HG02884 (cell line): Measurements from ENCODE around the gene ZNF536.

Experiments
- ATAC-seq: cut with Tn5 transposase; IDR thresholded peaks from one replicate; pipeline ENCODE4 v1.9.1; 2021; ENCODE audit warnings: mild to moderate bottlenecking, moderate library complexity; ENCODE audit not compliant: unreplicated experiment

The ZNF536 gene

GRCh38 chr19:30371960-30372824 is at the start of gene ZNF536:
ZNF536 (plus strand) TSS chr19:30372384; CDS start chr19:30443563, 71,179 bp downstream.
- ATAC-seq = no peak

DNA sequence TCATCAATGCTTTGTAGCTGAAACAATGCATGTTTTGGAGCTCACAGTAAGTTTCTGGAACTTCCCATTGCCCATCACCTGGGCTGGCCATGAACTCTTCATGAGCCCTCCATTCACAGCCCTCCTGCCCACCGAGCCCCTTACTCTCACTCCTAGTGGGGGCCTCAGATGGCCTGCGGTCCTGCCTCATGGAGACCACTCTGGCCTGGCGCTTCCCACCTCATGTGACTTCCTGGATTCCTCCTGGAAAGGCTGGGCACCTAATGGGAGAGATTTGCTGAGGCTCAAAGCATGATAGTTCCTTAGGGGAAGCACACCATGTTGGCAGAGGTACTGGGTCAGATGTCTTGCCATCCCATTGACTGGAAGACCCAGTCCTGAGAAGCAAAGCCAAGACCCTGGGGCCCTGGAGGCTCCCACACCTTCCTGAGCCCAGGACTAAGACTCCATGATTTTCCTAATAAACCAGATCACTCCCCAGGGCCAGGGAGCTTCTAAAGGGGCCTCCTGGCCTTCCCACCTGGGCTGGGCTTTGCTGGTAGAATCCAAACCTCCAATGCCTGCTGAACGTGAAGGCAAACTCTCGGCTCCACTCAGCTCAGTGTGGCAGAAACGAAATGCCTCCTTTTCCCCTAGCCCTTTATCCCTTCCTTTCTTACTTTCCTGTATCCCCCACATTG is 49.4 kb upstream of the ZNF536 start:
- no peak for ATAC-seq

- no peak for ATAC-seq
Measured at GRCh38 chr19:30323904-30324303, 48.3 kb upstream of the ZNF536 start.

GRCh38 chr19:30324982-30325381 is 47.2 kb upstream of the ZNF536 start:
- ATAC-seq = no peak

- no peak for ATAC-seq
Measured at GRCh38 chr19:30325676-30326392, 46.4 kb upstream of the ZNF536 start.

DNA sequence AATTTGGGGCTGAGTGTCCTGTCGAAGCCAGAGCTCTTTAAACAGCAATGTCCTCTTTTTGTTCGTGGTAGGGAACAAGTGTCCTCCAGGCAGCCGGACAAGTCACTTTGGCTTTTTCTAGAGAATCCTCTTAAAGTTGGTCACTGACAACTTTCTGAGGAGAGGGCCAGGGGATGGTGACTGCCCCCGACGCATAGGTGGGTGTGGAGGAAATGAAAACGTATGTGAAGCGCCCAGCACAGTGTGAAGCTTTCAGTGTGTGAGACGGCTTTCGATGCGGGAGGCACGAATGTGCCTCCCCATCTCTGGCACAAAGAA is 45.8 kb upstream of the ZNF536 start:
- ATAC-seq = no peak

DNA sequence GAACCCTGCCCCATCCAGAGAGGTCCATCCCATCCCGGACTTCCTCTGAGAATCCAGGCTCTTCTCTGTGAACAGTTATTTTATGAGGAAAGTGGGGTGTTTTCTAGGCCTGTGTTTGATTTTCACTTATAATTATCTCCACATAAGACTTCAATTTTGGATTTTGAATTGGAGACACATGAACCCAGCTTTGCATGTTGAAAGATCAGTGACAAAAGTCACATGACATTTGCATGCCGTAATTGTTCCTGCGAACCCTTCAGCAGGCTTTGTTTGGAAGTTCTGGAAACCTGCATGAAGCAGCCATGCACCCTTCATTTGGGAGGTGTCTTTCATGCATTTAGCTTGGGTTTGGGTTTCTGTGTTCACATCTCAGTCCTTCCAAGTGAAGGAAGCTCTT is 44.9 kb upstream of the ZNF536 start:
- no peak for ATAC-seq

- no peak for ATAC-seq
Measured at GRCh38 chr19:30328096-30328495, 44.1 kb upstream of the ZNF536 start.

GRCh38 chr19:30330266-30330665 is 41.9 kb upstream of the ZNF536 start:
- no peak for ATAC-seq

GRCh38 chr19:30332445-30333234 is 39.5 kb upstream of the ZNF536 start:
- ATAC-seq = no peak

DNA sequence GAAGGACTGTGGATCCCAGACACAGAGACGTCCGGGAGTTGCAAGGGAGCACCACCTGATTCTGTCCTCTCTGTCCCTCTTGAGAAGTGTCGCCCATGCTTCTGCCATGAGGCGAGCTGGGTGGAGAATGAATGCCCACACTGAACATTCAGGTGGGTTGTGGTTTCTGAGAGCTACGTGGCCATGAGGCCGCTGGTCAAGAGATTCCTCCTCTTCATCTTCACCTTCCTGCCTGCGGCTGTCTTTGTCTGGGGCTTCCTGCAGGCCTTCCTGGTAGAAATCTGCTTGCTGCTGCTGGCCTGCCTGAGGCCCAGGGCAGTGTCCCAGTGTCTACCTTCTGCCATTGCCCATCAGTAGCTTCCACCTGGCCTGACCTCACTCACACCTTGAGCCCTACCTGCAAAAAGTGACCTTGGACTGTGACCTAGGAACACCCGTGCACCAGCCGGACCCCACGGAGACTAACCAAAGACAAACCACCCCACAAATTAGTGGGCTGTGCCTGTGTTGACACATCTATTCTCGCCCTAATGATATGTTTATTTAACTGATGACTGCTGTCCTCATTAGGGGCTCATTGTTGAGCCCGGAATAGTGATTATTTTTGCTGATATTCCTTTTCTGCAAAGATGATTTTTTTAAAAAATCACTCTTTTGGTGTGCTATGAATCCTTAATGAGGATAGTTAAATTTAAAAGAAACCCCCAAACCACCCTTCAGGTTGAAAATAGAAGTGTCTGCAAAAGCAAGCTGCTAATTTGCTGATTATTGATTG is 38.7 kb upstream of the ZNF536 start:
- no peak for ATAC-seq

DNA sequence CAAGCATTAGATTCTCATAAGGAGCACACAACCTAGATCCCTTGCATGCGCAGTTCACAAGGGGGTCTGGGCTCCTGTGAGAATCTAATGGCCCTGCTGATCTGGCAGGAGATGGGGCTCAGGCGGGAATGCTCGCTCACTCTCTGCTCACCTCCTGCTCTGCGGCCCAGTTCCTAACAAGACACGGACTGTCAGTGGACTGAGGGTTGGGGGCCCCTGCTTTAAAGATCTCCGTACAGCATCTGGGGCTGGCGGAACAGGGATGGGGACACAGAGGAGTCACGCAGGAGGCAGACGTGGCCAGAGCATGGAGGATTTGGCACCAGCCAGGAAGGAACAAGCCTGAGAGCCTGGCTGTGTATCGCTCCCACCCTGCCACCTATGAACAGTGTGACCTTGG is 37.3 kb upstream of the ZNF536 start:
- no peak for ATAC-seq

DNA sequence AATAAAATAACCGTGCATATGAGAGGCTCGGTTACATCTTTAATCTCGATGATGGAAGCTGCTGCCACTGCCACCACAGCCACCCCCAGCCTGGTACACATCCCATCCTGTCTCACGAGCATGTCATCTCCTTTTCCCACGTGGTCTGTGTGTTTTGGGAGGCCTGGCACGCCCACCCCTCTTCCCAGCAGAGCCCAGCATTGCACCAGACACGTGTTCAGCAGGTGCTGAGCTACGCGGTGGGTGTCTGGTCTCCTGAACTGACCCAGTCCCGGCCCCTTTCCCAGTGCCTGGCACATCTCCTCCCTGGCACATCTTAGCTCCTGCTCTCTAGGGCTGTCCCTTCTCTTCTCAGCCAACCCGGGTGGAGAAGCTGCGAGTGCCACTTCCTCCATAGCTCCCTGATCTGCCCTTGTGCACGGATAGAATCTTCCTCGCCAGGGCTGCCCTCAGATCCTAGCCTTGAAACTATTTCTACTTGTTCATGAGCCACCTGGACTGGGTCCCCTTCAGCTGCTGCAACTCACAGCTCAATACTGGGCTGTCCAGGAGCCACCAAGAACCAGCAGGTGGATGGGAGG is 36.8 kb upstream of the ZNF536 start:
- ATAC-seq = no peak

DNA sequence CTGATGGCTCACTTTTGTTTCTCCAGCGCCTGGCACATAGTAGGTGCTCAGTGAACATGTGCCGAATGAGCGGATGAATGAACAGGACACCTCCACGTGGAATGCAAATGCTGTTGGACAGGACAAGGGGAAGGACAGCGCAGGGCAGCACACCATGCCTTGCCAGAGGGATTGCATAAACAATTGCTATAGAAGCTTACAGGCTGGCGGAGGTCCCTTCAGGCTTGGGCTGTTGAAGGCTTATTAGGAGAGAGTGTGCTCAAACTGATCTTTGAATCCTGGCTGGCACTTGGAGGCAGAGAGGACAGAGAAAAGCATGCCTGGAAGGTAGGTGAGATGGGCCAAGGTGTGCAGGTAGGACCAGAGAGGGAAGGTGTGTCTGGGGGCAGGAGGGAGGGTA is 35.9 kb upstream of the ZNF536 start:
- no peak for ATAC-seq

DNA sequence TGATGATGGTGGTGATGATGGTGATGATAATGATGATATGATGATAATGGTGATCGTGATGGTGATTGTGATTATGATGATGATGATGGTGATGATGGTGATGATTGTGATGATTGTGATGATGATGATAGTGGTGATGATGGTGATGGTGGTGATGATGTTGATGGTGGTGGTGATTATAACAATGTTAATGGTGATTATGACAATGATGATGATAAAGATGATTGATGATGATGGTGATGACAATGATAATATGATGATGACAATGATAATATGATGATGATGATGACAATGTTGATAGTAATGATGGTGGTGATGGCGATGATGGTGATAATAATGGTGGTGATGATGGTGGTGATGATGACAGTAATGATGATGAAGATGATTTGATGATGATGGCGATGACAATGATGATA is 34.1 kb upstream of the ZNF536 start:
- no peak for ATAC-seq

- ATAC-seq = no peak
Measured at GRCh38 chr19:30338878-30339623, 33.1 kb upstream of the ZNF536 start.

GRCh38 chr19:30339624-30340525 is 32.3 kb upstream of the ZNF536 start:
- no peak for ATAC-seq
